Right atrium auricular region (tissue), 2 donors: ENCODE data around the gene SSRP1. TPM values are rescaled to one million over a fixed set of nuclear protein-coding genes. Genes with fewer than 3 reads are reported as not detected.

Source experiments
- DNase-seq: peaks from one replicate; pipeline ENCODE4 v3.0.0-alpha.2; 2019; ENCODE audit warnings: low spot score
- H3K27ac ChIP-seq, 2 donors: fragments of 200-600 bp; sonication (generic); 1 replicate in 1 of 2; 2 replicates in 1 of 2; pipeline ENCODE4 v1.5.1; 2016 to 2019
- H3K27me3 ChIP-seq, 2 donors: fragments of 200-600 bp; sonication (generic); one replicate each; pipeline versions ENCODE4 v1.5.1 to v1.6.0; 2017 to 2019
- H3K36me3 ChIP-seq: fragments of 200-600 bp; sonication (generic); one replicate; pipeline ENCODE4 v1.5.1; 2016
- H3K4me1 ChIP-seq, 2 donors: fragments of 200-600 bp; sonication (generic); one replicate each; pipeline versions ENCODE4 v1.5.1 to v1.6.0; 2017 to 2019
- H3K4me3 ChIP-seq, 2 donors: fragments of 200-600 bp; sonication (generic); 1 replicate in 1 of 2; 2 replicates in 1 of 2; pipeline ENCODE4 v1.5.1; 2017 to 2019; ENCODE audit warnings: mild to moderate bottlenecking in 1 of 2, moderate library complexity in 1 of 2
- H3K9me3 ChIP-seq, 2 donors: fragments of 200-600 bp; sonication (generic); one replicate each; pipeline ENCODE4 v1.5.1; 2019
- total RNA-seq, 2 donors: library from RNA; depleted of rRNA; stranded (reverse); fragments of >200 nt; gene quantifications; one replicate each; pipeline ENCODE4 v1.1.0, GENCODE V29; 2016
- TF ChIP-seq, protein P1 (sequence below), 2 donors: fragments of 200-600 bp; sonication (generic); IDR thresholded peaks; one replicate each; pipeline ENCODE4 v1.5.1; 2019; ENCODE audit warnings: antibody characterized with exemption in 2 of 2

Gene SSRP1, protein sequence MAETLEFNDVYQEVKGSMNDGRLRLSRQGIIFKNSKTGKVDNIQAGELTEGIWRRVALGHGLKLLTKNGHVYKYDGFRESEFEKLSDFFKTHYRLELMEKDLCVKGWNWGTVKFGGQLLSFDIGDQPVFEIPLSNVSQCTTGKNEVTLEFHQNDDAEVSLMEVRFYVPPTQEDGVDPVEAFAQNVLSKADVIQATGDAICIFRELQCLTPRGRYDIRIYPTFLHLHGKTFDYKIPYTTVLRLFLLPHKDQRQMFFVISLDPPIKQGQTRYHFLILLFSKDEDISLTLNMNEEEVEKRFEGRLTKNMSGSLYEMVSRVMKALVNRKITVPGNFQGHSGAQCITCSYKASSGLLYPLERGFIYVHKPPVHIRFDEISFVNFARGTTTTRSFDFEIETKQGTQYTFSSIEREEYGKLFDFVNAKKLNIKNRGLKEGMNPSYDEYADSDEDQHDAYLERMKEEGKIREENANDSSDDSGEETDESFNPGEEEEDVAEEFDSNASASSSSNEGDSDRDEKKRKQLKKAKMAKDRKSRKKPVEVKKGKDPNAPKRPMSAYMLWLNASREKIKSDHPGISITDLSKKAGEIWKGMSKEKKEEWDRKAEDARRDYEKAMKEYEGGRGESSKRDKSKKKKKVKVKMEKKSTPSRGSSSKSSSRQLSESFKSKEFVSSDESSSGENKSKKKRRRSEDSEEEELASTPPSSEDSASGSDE
- 10 to 100 TPM; 42.3 to 54.3 TPM for total RNA-seq

DNA sequence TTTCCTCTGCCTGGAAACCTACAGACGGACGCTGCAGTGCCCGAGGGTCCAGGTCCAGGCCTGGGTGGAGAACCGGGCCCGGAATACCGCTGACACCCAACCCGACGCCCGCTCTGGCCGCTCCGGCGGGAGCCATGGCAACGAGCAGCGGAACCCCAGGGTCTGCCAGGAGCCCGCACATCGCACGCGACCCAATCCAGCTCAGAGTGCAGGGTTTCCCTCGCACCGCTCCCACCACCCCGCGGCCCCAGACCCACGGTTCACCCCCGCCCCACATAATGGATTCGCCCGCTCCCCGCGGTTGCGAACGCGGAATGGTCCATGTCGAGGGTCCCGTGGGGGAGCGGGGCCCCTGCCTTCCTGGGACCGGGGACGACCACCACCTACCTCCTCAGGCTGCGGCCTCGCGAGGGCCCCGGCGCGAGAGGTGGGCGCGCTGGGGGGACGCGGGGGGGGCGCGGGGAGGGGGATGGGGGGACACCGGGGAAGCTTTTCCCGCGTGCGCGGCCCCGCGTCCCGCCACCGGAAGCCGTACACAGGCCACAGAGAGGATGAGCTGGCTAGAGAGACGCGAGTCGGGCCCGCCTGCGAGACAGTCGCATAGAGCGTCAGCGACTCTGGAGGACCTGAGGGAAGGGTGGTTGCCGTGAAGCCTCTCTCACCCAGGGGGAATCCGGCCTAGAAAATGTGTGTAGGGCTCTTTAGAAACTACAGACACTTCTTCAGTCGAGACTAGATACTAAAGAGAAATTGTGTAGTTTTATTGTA, at the start of gene SSRP1:
Gene SSRP1 (minus strand): TSS at position 550 of the 768 bp plus-strand sequence. CDS start 771 bp downstream, outside the sequence.
- peak; percentile 89 for DNase-seq
- no peaks in the 10 kb centered on the region for H3K27me3 ChIP-seq
- H3K9me3 ChIP-seq, result no peaks in the 10 kb centered on the region
- H3K36me3 ChIP-seq, result peaks cover 26% of the 10 kb centered on the region
- TF ChIP-seq, protein P1, sequence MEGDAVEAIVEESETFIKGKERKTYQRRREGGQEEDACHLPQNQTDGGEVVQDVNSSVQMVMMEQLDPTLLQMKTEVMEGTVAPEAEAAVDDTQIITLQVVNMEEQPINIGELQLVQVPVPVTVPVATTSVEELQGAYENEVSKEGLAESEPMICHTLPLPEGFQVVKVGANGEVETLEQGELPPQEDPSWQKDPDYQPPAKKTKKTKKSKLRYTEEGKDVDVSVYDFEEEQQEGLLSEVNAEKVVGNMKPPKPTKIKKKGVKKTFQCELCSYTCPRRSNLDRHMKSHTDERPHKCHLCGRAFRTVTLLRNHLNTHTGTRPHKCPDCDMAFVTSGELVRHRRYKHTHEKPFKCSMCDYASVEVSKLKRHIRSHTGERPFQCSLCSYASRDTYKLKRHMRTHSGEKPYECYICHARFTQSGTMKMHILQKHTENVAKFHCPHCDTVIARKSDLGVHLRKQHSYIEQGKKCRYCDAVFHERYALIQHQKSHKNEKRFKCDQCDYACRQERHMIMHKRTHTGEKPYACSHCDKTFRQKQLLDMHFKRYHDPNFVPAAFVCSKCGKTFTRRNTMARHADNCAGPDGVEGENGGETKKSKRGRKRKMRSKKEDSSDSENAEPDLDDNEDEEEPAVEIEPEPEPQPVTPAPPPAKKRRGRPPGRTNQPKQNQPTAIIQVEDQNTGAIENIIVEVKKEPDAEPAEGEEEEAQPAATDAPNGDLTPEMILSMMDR (IDR thresholded peaks at IDR 0.05), result no peak
- H3K27ac ChIP-seq, result peak within 1 kb of the TSS; percentile 88 to 90
- H3K4me3 ChIP-seq, result peak within 1 kb of the TSS; percentile 84 to 88
- H3K4me1 ChIP-seq, result peaks cover 0 to 16% of the 10 kb centered on the region in 2 donors

DNA sequence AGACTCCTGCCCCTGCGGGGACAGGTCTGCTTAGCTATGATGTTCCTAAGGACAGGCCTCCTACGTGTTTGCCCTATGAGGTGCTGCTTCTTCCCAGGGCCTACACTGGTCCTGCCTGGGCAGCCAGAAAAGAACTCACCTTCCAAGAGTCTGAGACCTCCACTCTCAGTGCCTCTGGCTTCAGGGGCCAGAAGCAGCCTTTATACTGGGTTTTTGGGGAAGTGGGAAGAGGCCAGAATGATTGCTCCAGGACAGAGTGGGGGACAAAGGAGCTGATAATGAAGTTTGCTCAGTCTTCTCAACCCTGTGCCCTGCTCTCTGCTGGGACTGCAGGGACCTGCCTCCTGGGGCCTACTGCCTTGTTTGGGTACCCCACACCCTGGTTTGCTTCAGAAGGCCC, 45.3 kb upstream of the SSRP1 start, which contains the start of gene PRG3:
Gene PRG3 (minus strand): TSS at position 176 of the 400 bp plus-strand sequence. CDS start 442 bp downstream, outside the sequence.
- Histone ChIP-seq H3K9me3 (no peaks in the 10 kb centered on the region), H3K27me3 (no peaks in the 10 kb centered on the region), H3K4me3 (no peak within 1 kb of the TSS), H3K27ac (no peak within 1 kb of the TSS), H3K4me1 (no peaks in the 10 kb centered on the region), H3K36me3 (no peaks in the 10 kb centered on the region)
- no peak for DNase-seq
- TF ChIP-seq, protein P1 (IDR thresholded peaks at IDR 0.05), result no peak

DNA sequence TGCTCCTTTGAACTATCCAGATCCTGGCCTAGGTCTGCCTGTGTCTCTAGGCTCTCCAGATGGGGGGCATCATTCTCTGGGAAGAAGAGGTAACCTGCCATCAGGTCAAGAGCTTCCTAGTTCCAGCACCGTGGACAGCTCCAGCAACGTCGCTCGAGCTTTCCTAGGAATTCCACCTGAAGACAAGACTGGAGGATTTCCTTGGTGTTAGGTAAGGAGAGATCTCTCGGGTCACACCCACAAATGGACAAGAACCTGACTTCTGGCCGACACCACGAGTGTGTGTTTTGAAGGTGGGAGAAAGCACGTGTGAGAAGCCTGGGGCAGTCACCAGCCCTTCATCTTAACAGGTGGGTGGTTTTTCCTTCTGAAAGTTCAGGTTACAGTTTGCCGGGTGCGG, 44.0 kb upstream of the SSRP1 start:
- TF ChIP-seq, protein P1 (IDR thresholded peaks at IDR 0.05), result no peak
- H3K9me3 ChIP-seq, result no peaks in the 10 kb centered on the region
- no peaks in the 10 kb centered on the region for H3K27me3 ChIP-seq
- no peak overlapping the region for H3K27ac ChIP-seq
- no peak for DNase-seq
- no peaks in the 10 kb centered on the region for H3K4me1 ChIP-seq
- H3K36me3 ChIP-seq, result no peaks in the 10 kb centered on the region
- H3K4me3 ChIP-seq, result no peak overlapping the region

DNA sequence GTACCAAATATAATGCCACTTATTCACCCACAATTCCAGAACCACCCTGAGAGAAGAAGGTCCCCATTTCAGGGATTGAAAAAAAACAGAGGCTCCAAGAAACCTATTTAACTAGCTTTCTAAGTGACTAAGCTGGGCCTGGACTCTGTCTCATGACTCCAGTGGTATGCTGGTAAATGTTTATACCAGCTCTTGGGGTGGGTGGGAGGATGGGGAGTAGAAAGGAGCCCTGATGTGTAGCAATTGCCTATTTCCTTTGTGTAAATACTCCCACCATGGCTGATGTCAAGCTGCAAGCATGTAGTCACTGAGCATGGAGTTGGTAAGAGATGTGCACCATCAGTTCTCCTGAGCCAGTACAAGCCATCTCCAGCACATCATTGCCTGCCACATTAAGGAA, 42.5 kb upstream of the SSRP1 start:
- Histone ChIP-seq H3K27me3 (no peaks in the 10 kb centered on the region), H3K4me3 (no peak overlapping the region), H3K27ac (no peak overlapping the region), H3K4me1 (no peaks in the 10 kb centered on the region), H3K36me3 (no peaks in the 10 kb centered on the region), H3K9me3 (no peaks in the 10 kb centered on the region)
- TF ChIP-seq, protein P1 (IDR thresholded peaks at IDR 0.05), result no peak
- no peak for DNase-seq

DNA sequence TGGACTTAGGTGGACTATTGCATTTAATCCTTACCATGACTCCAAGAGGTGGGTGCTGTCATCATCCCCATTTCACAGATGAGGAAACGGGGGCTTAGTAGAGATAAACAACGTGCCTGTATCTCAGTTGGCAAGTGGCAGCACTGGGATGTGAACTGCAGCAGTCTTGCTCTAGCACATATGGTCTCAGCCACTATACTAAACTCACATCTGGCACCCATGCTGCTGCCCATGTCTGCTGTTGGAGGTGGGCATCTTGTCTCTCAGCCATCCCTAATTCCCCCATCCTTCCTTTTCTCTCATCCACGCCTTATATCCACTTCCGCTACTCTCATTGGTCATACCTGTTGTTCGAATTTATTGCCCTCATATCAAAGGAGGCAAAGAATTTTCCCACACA, 41.4 kb upstream of the SSRP1 start:
- Histone ChIP-seq H3K36me3 (no peaks in the 10 kb centered on the region), H3K27me3 (no peaks in the 10 kb centered on the region), H3K27ac (no peak overlapping the region), H3K4me3 (no peak overlapping the region), H3K9me3 (no peaks in the 10 kb centered on the region), H3K4me1 (peaks cover 0 to 5% of the 10 kb centered on the region in 2 donors)
- TF ChIP-seq, protein P1 (IDR thresholded peaks at IDR 0.05), result no peak
- DNase-seq, result no peak
